Hepatocyte (in vitro differentiated cells): ENCODE measurements around the gene MYO1D.

Experiments
- CTCF ChIP-seq: fragments of 200-600 bp; sonication (generic); IDR thresholded peaks from 2 replicates; pipeline ENCODE4 v1.5.1; 2016; ENCODE audit warnings: antibody characterized with exemption, mild to moderate bottlenecking; ENCODE audit not compliant: poor library complexity
- EZH2 ChIP-seq: fragments of 200-600 bp; sonication (generic); IDR thresholded peaks from 2 replicates; pipeline ENCODE4 v1.6.1; 2016; ENCODE audit warnings: antibody characterized with exemption, mild to moderate bottlenecking, borderline replicate concordance
- EZH2phosphoT487 ChIP-seq: fragments of 200-600 bp; sonication (generic); IDR thresholded peaks from one replicate; pipeline ENCODE4 v1.6.1; 2018; ENCODE audit warnings: antibody characterized with exemption, mild to moderate bottlenecking, low read depth, moderate library complexity; ENCODE audit not compliant: unreplicated experiment, severe bottlenecking

- TF ChIP-seq CTCF = no peak
- no peak for TF ChIP-seq EZH2phosphoT487
- TF ChIP-seq EZH2 = no peak
Measured at GRCh38 chr17:32481193-32481592, 395.7 kb downstream of the MYO1D start.
